ENCODE data around the gene SNRPD1.
"Not testable (repeated sequence)": the region's sequence is repeated elsewhere in the genome, so short reads cannot be mapped to it uniquely, and the experiment has no call there.

The SNRPD1 gene

DNA sequence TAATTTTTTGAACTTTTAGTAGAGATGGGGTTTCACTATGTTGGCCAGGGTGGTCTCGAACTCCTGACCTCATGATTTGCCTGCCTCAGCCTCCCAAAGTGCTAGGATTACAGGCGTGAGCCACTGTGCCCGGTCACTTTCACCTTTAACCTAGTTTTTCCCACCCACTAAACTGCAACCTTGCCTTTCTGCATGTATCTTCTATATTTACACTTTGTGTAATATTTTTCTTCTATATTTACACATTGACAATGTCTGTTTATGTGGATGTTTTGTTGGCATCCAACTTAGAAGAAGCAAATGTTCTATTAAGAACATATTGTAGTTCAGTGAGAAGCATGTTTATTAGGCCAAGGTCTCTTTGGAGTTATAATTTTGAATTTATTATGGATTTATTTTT, 26.7 kb downstream of the SNRPD1 start (continued):
- no peak for TF ChIP-seq ZIC2 (tag by site-specific recombination; IDR thresholded peaks at IDR 0.05)
- TF ChIP-seq SCRT2 (tag by site-specific recombination; IDR thresholded peaks at IDR 0.05) = no peak

DNA sequence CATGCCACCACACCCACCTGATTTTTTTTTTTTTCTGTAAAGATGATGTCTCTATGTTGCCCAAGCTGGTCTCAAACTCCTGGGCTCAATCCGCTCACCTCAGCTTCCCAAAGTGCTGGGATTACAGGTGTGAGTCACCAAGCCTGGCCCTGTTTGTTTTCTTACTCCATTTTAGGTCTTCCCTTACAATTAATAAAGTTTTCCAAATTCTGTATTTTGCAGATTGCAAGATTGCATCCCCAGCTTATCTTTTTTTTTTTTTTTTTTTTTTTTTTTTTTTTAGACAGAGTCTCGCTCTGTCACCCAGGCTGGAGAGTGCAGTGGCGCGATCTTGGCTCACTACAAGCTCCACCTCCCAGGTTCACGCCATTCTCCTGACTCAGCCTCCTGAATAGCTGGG, 28.3 kb downstream of the SNRPD1 start:
- CTCF ChIA-PET = not testable (repeated sequence)

DNA sequence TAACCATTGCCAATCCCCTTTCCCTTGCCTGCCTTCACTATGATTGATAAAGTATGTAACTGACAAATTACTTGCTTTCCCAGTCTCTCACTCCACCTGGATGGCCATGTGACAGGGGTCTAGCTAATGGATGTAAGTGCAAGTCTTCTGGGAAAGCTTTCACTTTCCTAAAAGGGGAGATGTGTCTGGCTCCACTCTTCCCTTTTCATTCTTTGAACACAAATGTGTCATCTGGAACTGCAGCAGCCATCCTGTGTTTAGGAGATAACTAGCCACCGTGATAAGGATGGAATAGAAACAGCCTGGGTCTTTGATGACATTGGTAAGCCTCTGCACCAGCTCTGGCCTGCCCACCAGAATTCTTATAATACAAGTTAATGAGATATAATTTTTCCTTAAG, 38.2 kb downstream of the SNRPD1 start:
- no peak overlapping the region for H3K27ac ChIP-seq (ENCODE audit: extremely low read depth, low read depth, low read length)
- H3K36me3 ChIP-seq (ENCODE audit: control insufficient read depth in 2 of 2, insufficient read depth in 1 of 2, low read length in 2 of 2) = peaks cover 0 to 10% of the 10 kb centered on the region in 2 experiments; a peak in 2 of 3 replicates
- no peak overlapping the region for H3K4me3 ChIP-seq (ENCODE audit: low read depth, low read length)
- H3K9me3 ChIP-seq (ENCODE audit: control insufficient read depth, insufficient read depth, low read depth, low read length) = no peaks in the 10 kb centered on the region
- TF ChIP-seq ZNF521 (tag by site-specific recombination; IDR thresholded peaks at IDR 0.05) (no peak), PRDM1 (tag by site-specific recombination; IDR thresholded peaks at IDR 0.05) (peak; percentile 68), ZNF248 (tag by site-specific recombination; IDR thresholded peaks at IDR 0.05) (no peak)
- ChIA-PET POLR2A (no interaction called here), CTCF (no interaction called here)
- H3K4me1 ChIP-seq (ENCODE audit: control insufficient read depth, insufficient read depth, low read length) = no peaks in the 10 kb centered on the region

More for the DNA sequence above, 28.3 kb downstream of the SNRPD1 start:
- not testable (repeated sequence) for H3K9me3 ChIP-seq (ENCODE audit: control insufficient read depth, insufficient read depth, low read depth, low read length); H3K4me3 ChIP-seq (ENCODE audit: low read depth, low read length); H3K36me3 ChIP-seq (ENCODE audit: control insufficient read depth in 2 of 2, insufficient read depth in 1 of 2, low read length in 2 of 2); H3K27ac ChIP-seq (ENCODE audit: extremely low read depth, low read depth, low read length); H3K4me1 ChIP-seq (ENCODE audit: control insufficient read depth, insufficient read depth, low read length)
- POLR2A ChIA-PET = interaction anchor here (0.6 to 0.7 kb wide), 3 partner anchors 121 to 491 kb away, joined by 3 to 4 read pairs (median 3); no protein-coding TSS in a partner anchor

DNA sequence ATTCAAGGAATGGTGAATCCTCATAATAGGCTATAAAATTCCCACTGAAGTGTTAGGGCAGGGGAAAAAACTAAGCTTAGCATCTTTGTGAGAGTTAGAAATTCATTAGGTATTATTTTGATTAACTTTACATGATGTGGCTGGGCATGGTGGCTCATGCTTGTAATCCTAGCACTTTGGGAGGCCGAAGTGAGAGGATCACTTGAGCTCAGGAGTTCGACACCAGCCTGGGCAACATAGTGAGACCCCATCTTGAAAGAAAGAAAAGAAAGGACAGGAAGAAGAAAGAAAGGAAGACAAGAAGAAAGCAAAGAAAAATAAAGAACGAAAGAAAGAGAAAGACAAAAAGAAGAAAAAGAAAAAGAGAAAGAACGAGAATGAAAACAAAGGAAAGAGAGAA, 40.0 kb downstream of the SNRPD1 start:
- no peaks in the 10 kb centered on the region for H3K9me3 ChIP-seq (ENCODE audit: control insufficient read depth, insufficient read depth, low read depth, low read length)
- peaks cover 0 to 10% of the 10 kb centered on the region in 2 experiments; a peak in 2 of 3 replicates for H3K36me3 ChIP-seq (ENCODE audit: control insufficient read depth in 2 of 2, insufficient read depth in 1 of 2, low read length in 2 of 2)
- CTCF ChIA-PET = no interaction called here
- H3K4me1 ChIP-seq (ENCODE audit: control insufficient read depth, insufficient read depth, low read length) = peaks cover 7% of the 10 kb centered on the region
- POLR2A ChIA-PET = no interaction called here
- TF ChIP-seq TRIM28 (IDR thresholded peaks at IDR 0.05; ENCODE audit: borderline replicate concordance, low read length) (no peak), PRDM1 (tag by site-specific recombination; IDR thresholded peaks at IDR 0.05) (peak; percentile 50; the same call in 1 of the 2 replicates), ZNF121 (tag by site-specific recombination; IDR thresholded peaks at IDR 0.05) (0 out of 2 replicates have a peak, but pooled peaks have one; percentile 41), ZNF366 (tag by site-specific recombination; conservative IDR thresholded peaks at IDR 0.05) (peak; percentile 64)
- TF ChIP-seq, protein P1, sequence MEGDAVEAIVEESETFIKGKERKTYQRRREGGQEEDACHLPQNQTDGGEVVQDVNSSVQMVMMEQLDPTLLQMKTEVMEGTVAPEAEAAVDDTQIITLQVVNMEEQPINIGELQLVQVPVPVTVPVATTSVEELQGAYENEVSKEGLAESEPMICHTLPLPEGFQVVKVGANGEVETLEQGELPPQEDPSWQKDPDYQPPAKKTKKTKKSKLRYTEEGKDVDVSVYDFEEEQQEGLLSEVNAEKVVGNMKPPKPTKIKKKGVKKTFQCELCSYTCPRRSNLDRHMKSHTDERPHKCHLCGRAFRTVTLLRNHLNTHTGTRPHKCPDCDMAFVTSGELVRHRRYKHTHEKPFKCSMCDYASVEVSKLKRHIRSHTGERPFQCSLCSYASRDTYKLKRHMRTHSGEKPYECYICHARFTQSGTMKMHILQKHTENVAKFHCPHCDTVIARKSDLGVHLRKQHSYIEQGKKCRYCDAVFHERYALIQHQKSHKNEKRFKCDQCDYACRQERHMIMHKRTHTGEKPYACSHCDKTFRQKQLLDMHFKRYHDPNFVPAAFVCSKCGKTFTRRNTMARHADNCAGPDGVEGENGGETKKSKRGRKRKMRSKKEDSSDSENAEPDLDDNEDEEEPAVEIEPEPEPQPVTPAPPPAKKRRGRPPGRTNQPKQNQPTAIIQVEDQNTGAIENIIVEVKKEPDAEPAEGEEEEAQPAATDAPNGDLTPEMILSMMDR (tag by site-specific recombination; IDR thresholded peaks at IDR 0.05) = no peak
- no peak overlapping the region for H3K27ac ChIP-seq (ENCODE audit: extremely low read depth, low read depth, low read length)
- no peak overlapping the region for H3K4me3 ChIP-seq (ENCODE audit: low read depth, low read length)

DNA sequence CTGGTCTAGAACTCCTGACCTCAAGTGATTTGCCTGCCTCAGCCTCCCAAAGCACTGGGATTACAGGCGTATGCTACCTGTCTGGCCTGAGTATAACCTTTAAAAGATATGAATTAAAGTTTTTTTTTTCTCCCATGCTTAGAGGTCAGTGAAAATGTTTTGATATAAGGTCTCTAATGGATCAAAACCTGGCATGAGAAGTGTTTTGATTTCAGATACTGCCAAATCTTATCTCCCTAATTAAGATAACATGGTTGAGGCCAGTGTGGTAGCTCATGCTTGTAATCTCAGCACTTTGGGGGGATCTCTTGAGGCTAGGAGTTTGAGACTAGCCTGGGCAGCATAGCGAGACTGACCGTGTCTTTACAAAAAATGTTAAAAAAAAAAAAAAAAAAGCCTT, 41.2 kb downstream of the SNRPD1 start:
- TF ChIP-seq ZSCAN23 (tag by site-specific recombination; IDR thresholded peaks at IDR 0.05) = no peak
- no peak for TF ChIP-seq ZNF341 (tag by site-specific recombination; IDR thresholded peaks at IDR 0.05; ENCODE audit: low read depth)
- no peak for TF ChIP-seq ZNF596 (tag by site-specific recombination; IDR thresholded peaks at IDR 0.05)
- no peak for TF ChIP-seq SP7 (tag by site-specific recombination; IDR thresholded peaks at IDR 0.05)
- no peak for TF ChIP-seq ZNF654 (tag by site-specific recombination; IDR thresholded peaks at IDR 0.05; ENCODE audit: low read depth)
- no peak for TF ChIP-seq KLF7 (tag by site-specific recombination; IDR thresholded peaks at IDR 0.05; ENCODE audit: borderline replicate concordance)
- no peak for TF ChIP-seq ZNF391 (tag by site-specific recombination; IDR thresholded peaks at IDR 0.05; ENCODE audit: borderline replicate concordance, low read depth)
- POLR2A ChIA-PET = interaction anchor here (1.2 kb wide), 1 partner anchor 53 kb away, joined by 3 read pairs; the partner anchor contains the start of gene ESCO1
- Histone ChIP-seq H3K27ac (ENCODE audit: extremely low read depth, low read depth, low read length) (no peak overlapping the region), H3K4me1 (ENCODE audit: control insufficient read depth, insufficient read depth, low read length) (peaks cover 7% of the 10 kb centered on the region), H3K9me3 (ENCODE audit: control insufficient read depth, insufficient read depth, low read depth, low read length) (no peaks in the 10 kb centered on the region), H3K4me3 (ENCODE audit: low read depth, low read length) (no peak overlapping the region), H3K36me3 (ENCODE audit: control insufficient read depth in 2 of 2, insufficient read depth in 1 of 2, low read length in 2 of 2) (peaks cover 0 to 10% of the 10 kb centered on the region in 2 experiments; a peak in 1 of 3 replicates)
- CTCF ChIA-PET = interaction anchor here (0.6 to 1.6 kb wide), 3 partner anchors 10 to 75 kb away, joined by 4 to 6 read pairs (median 4); no protein-coding TSS in a partner anchor
